Measurements from ENCODE around the gene BCAS1.
A peak's percentile ranks its signal among the peaks of the same experiment; 100 is the strongest.

The BCAS1 gene

DNA sequence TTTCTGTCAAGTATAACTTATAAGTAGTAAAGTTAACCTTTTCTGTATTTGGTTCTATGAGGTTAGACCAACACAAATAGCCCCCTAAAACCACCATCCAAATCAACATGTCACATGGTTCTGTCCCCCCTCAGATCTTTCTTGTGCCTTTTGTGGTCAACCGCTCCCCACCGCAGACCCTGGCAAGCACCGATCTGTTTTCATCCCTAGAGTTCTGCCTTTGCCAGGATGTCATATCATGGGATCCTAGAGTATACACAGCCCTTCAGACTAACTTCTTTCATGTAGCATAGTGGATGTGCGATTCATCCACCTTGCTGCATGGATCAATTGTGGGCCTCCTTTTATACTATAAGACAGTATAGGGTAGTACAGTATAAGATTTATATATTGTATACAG lies 124.3 kb downstream of the BCAS1 start:
- Mint-ChIP-seq H3K36me3 (ENCODE audit: low read depth) (no peaks in the 10 kb centered on the region), H3K27me3 (ENCODE audit: low read depth) (no peaks in the 10 kb centered on the region), H3K27ac (no peak overlapping the region), H3K9me3 (no peaks in the 10 kb centered on the region), H3K4me3 (no peak overlapping the region), H3K4me1 (ENCODE audit: low read depth) (peaks cover 39% of the 10 kb centered on the region)

- Mint-ChIP-seq H3K27me3 (ENCODE audit: low read depth) (no peaks in the 10 kb centered on the region), H3K4me1 (ENCODE audit: low read depth) (peaks cover 41% of the 10 kb centered on the region), H3K4me3 (no peak overlapping the region), H3K9me3 (no peaks in the 10 kb centered on the region), H3K27ac (no peak overlapping the region), H3K36me3 (ENCODE audit: low read depth) (no peaks in the 10 kb centered on the region)
Observed at GRCh38 chr20:53945478-53945877, 124.9 kb downstream of the BCAS1 start.

DNA sequence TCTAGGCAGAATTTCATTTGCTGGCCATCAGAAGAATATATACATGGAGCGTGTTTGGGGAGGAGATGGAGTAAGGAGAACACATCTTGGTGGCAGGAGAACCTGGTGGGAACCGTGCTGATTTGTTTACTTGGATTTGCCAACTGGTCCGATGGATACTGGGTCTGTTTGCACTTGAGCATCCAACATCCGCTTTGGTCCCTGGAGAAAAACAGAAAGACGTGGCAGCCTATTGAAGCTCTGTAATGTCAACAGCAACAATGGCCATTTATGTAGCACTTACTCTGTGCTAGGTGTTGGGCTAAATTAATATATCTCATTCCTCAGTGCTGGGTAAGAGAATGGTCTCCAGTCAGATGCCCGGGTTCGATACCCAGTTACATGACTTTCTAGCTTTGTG lies 125.6 kb downstream of the BCAS1 start:
- Mint-ChIP-seq H3K4me3 (no peak overlapping the region), H3K27ac (no peak overlapping the region), H3K27me3 (ENCODE audit: low read depth) (no peaks in the 10 kb centered on the region), H3K36me3 (ENCODE audit: low read depth) (no peaks in the 10 kb centered on the region), H3K4me1 (ENCODE audit: low read depth) (peaks cover 41% of the 10 kb centered on the region), H3K9me3 (no peaks in the 10 kb centered on the region)

DNA sequence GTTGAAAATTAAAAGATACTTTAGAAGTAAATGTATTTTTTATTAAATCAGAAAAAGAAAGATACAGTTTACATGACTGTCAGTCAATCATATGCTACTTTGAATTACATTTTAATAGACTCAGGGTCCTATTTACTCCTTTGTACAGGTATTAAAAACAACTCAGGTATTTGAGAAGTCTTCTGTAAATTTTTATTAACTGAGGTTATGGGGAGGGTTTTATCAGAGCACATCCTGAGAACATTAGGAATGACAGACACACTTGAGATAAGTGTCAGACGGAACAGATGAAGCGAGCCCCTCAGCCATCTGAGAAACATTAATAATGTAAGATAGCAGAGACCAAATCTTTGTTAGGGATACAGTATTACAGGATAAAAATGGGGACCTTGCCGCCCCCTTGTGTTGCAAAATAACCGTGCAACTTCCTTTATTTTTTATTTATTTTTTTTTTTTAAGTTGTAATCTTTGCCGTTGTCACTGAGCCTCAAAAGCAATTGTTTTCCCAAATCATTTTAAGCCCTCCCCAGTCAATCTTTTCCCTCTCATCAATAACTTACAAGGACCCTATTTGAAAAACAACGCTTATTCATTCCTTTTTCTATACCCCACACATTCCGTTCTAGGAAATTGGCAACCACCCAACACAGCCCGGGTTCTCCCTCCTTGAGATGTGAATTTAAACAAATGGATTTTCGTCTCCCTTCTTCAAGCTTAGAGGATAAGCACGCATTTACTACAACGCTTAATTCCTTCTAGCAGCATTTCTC lies 126.7 kb downstream of the BCAS1 start:
- H3K4me3 Mint-ChIP-seq: no peak overlapping the region
- H3K27me3 Mint-ChIP-seq (ENCODE audit: low read depth): no peaks in the 10 kb centered on the region
- no peaks in the 10 kb centered on the region for H3K36me3 Mint-ChIP-seq (ENCODE audit: low read depth)
- H3K27ac Mint-ChIP-seq: peak overlapping the region; percentile 12
- H3K4me1 Mint-ChIP-seq (ENCODE audit: low read depth): peaks cover 38% of the 10 kb centered on the region
- H3K9me3 Mint-ChIP-seq: no peaks in the 10 kb centered on the region

DNA sequence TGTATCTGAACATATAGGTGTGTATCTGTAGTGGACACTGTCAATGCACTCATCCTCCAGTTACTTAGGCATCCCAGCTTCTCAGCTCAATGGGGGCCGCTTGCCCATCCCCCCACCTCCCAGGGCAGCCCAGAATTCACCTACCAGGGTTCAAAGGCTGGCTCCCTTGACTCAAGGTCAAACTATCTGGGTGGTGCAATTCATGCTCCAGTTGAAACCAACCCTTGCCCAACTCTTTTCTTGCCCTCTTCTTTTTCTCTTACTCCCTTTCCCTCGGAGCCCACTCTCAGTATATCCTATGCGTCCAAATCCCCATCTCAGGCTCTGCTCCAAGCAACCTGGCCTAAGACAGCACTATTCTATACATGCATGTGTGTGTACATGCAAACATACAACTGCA lies 127.4 kb downstream of the BCAS1 start:
- no peaks in the 10 kb centered on the region for H3K9me3 Mint-ChIP-seq
- H3K4me1 Mint-ChIP-seq (ENCODE audit: low read depth): peaks cover 31% of the 10 kb centered on the region
- no peaks in the 10 kb centered on the region for H3K27me3 Mint-ChIP-seq (ENCODE audit: low read depth)
- H3K27ac Mint-ChIP-seq: no peak overlapping the region
- H3K36me3 Mint-ChIP-seq (ENCODE audit: low read depth): no peaks in the 10 kb centered on the region
- no peak overlapping the region for H3K4me3 Mint-ChIP-seq

GRCh38 chr20:53942472-53942816 lies 128.0 kb downstream of the BCAS1 start:
- no peaks in the 10 kb centered on the region for H3K9me3 Mint-ChIP-seq
- H3K4me3 Mint-ChIP-seq: no peak overlapping the region
- no peak overlapping the region for H3K27ac Mint-ChIP-seq
- peaks cover 28% of the 10 kb centered on the region for H3K4me1 Mint-ChIP-seq (ENCODE audit: low read depth)
- no peaks in the 10 kb centered on the region for H3K36me3 Mint-ChIP-seq (ENCODE audit: low read depth)
- no peaks in the 10 kb centered on the region for H3K27me3 Mint-ChIP-seq (ENCODE audit: low read depth)

- no peaks in the 10 kb centered on the region for H3K9me3 Mint-ChIP-seq
- H3K27ac Mint-ChIP-seq: no peak overlapping the region
- H3K4me3 Mint-ChIP-seq: no peak overlapping the region
- no peaks in the 10 kb centered on the region for H3K36me3 Mint-ChIP-seq (ENCODE audit: low read depth)
- peaks cover 28% of the 10 kb centered on the region for H3K4me1 Mint-ChIP-seq (ENCODE audit: low read depth)
- H3K27me3 Mint-ChIP-seq (ENCODE audit: low read depth): no peaks in the 10 kb centered on the region
Observed at GRCh38 chr20:53941680-53942471, 128.5 kb downstream of the BCAS1 start.

DNA sequence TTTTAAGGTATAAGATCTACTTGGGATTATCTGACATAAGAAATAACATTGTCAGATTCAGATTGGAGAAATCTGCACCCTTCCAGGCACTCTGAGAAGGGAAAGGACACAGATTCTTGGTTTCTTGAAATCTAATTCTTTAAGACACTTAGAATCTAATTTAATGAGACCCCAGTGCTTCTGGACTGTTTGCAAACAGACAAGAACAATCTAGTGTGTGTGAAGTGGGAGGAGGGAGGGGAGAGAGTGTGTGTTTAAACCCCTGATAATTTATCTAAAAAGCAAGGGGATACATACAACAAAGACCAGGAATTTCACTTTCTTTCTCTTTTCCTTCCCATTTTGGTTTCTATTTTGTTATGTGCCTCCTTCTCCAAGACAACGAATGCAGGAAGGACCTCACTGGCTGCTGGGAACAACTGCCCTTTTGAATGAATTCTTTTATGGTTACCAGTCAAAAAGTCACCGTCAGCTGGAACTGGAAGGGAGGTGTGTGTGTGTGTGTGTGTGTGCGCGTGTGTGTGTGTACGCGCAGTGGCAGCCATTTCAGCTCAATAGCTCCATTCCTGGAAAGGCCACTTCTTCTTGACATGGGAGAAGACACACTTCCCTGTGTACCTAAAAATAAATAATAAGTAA lies 129.4 kb downstream of the BCAS1 start:
- Mint-ChIP-seq H3K4me1 (ENCODE audit: low read depth) (peaks cover 28% of the 10 kb centered on the region), H3K27me3 (ENCODE audit: low read depth) (no peaks in the 10 kb centered on the region), H3K36me3 (ENCODE audit: low read depth) (no peaks in the 10 kb centered on the region), H3K4me3 (no peak overlapping the region), H3K9me3 (no peaks in the 10 kb centered on the region), H3K27ac (no peak overlapping the region)

GRCh38 chr20:53940360-53940702 lies 130.1 kb downstream of the BCAS1 start:
- Mint-ChIP-seq H3K4me3 (no peak overlapping the region), H3K4me1 (ENCODE audit: low read depth) (peaks cover 34% of the 10 kb centered on the region), H3K9me3 (no peaks in the 10 kb centered on the region), H3K36me3 (ENCODE audit: low read depth) (no peaks in the 10 kb centered on the region), H3K27me3 (ENCODE audit: low read depth) (no peaks in the 10 kb centered on the region), H3K27ac (no peak overlapping the region)

- Mint-ChIP-seq H3K27ac (no peak overlapping the region), H3K4me3 (no peak overlapping the region), H3K4me1 (ENCODE audit: low read depth) (peaks cover 40% of the 10 kb centered on the region)
Observed at GRCh38 chr20:53939572-53940359, 130.6 kb downstream of the BCAS1 start.

GRCh38 chr20:53939190-53939571 lies 131.2 kb downstream of the BCAS1 start:
- Mint-ChIP-seq H3K27ac (no peak overlapping the region), H3K4me1 (ENCODE audit: low read depth) (peaks cover 45% of the 10 kb centered on the region)

More at GRCh38 chr20:53939572-53940359, 130.6 kb downstream of the BCAS1 start:
- Mint-ChIP-seq H3K9me3 (no peaks in the 10 kb centered on the region), H3K36me3 (ENCODE audit: low read depth) (no peaks in the 10 kb centered on the region), H3K27me3 (ENCODE audit: low read depth) (no peaks in the 10 kb centered on the region)

GRCh38 chr20:53938739-53939138 lies 131.7 kb downstream of the BCAS1 start:
- Mint-ChIP-seq H3K4me1 (ENCODE audit: low read depth) (peaks cover 45% of the 10 kb centered on the region), H3K36me3 (ENCODE audit: low read depth) (no peaks in the 10 kb centered on the region), H3K27ac (no peak overlapping the region), H3K4me3 (no peak overlapping the region), H3K9me3 (no peaks in the 10 kb centered on the region), H3K27me3 (ENCODE audit: low read depth) (no peaks in the 10 kb centered on the region)

More at GRCh38 chr20:53939190-53939571, 131.2 kb downstream of the BCAS1 start:
- Mint-ChIP-seq H3K9me3 (no peaks in the 10 kb centered on the region), H3K27me3 (ENCODE audit: low read depth) (no peaks in the 10 kb centered on the region), H3K36me3 (ENCODE audit: low read depth) (no peaks in the 10 kb centered on the region), H3K4me3 (no peak overlapping the region)

DNA sequence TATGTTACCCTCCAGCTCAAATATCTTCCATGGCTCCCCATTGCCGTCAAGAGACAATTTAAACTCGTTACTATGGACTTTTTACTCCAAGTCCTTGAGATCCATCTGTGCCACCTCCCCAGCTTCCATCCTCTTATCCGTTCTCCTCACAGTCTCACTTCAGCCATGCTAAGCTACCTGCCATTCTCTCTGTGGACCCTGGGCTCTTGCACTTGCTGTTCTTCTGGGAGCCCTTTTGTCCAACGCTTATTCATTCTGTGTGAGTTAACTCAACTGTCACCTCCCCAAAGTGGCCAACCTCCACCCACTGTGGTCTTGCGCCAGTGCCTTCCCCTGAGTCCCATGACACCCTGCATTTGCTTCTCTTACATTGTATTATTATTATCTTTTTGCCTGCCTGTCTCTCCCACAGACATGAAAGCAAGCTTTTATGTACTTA lies 132.4 kb downstream of the BCAS1 start:
- Mint-ChIP-seq H3K27ac (no peak overlapping the region), H3K36me3 (ENCODE audit: low read depth) (no peaks in the 10 kb centered on the region), H3K9me3 (no peaks in the 10 kb centered on the region), H3K4me1 (ENCODE audit: low read depth) (peaks cover 47% of the 10 kb centered on the region), H3K4me3 (no peak overlapping the region), H3K27me3 (ENCODE audit: low read depth) (no peaks in the 10 kb centered on the region)

DNA sequence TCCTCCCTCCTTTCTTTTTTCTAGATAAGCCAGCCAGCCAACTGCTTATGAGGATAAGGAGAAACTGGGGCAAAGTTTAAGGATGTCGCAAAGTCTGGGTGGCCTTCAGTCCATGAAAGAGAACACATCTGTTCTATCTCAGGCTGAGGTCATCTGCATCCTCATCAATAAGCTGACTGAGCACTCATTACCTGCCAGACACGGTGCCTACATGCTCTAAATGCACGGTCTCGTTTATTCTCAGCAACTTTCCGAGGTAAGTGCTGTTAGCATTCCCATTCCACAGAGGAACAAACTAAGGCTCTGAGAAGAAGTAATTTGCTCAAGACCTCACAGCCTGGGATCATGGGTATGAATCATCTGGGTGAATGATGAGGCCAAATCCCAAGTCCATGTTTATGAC lies 133.1 kb downstream of the BCAS1 start:
- no peak overlapping the region for H3K27ac Mint-ChIP-seq
- peaks cover 46% of the 10 kb centered on the region for H3K4me1 Mint-ChIP-seq (ENCODE audit: low read depth)

More for the DNA sequence above, 133.1 kb downstream of the BCAS1 start:
- Mint-ChIP-seq H3K9me3 (no peaks in the 10 kb centered on the region), H3K27me3 (ENCODE audit: low read depth) (no peaks in the 10 kb centered on the region), H3K36me3 (ENCODE audit: low read depth) (no peaks in the 10 kb centered on the region), H3K4me3 (no peak overlapping the region)

Data from T-helper 1 cell treated with Interleukin-12 subunit alpha and Interleukin-12 subunit beta and Interleukin-4 antibody, amounts not matched to agents 30 μg/mL and 1 μg/mL, for 36 hours (primary cell).